ENCODE results near the gene RBM7. TPM values are rescaled to one million over a fixed set of nuclear protein-coding genes. Genes with fewer than 3 reads are reported as not detected.

The RBM7 gene
- total and polyA plus RNA-seq, 2 donors (not counting 3 experiments of a cell fraction or from before 2014, with no cell fraction given) = 16.4 to 38.4 TPM

GRCh38 chr11:114438303-114438702, 37.8 kb downstream of the RBM7 start:
- Histone ChIP-seq H3K9me1 (replicated peaks; ENCODE audit: control insufficient read depth, extremely low read depth, insufficient read depth, low read length) (no peaks in the 10 kb centered on the region), H3K4me2 (ENCODE audit: insufficient read depth, low read length) (peak overlapping the region; percentile 67), H3K4me1 (ENCODE audit: control insufficient read depth, extremely low read depth, insufficient read depth, low read length) (peaks cover 23% of the 10 kb centered on the region), H3K4me3 (replicated peaks in 1 of 3; ENCODE audit: insufficient read depth in 1 of 3, low read depth in 1 of 3, low read length in 3 of 3) (no peak overlapping the region), H2AFZ (ENCODE audit: low read depth, low read length) (no peak overlapping the region), H3K79me2 (ENCODE audit: control insufficient read depth, insufficient read depth, low read length) (peaks cover 35% of the 10 kb centered on the region), H3K36me3 (ENCODE audit: control insufficient read depth in 2 of 2, extremely low read depth in 1 of 2, insufficient read depth in 2 of 2, low read length in 2 of 2) (no peaks in the 10 kb centered on the region), H4K20me1 (replicated peaks; ENCODE audit: control insufficient read depth, extremely low read depth, insufficient read depth, low read length) (no peaks in the 10 kb centered on the region), H3K27ac (ENCODE audit: insufficient read depth, low read depth, low read length) (no peak overlapping the region), H3K27me3 (ENCODE audit: control insufficient read depth in 2 of 2, insufficient read depth in 2 of 2, low read length in 2 of 2) (no peaks in the 10 kb centered on the region), H3K9ac (replicated peaks; ENCODE audit: extremely low read depth, insufficient read depth, low read length) (no peak overlapping the region), H3K9me3 (replicated peaks; ENCODE audit: control insufficient read depth, insufficient read depth, low read length) (no peaks in the 10 kb centered on the region)
- CTCF ChIA-PET = interaction anchor here (1.0 to 1.5 kb wide), 6 partner anchors 8 to 157 kb away, joined by 3 to 11 read pairs (median 4); no protein-coding TSS in a partner anchor
- BruUV-seq (replicated peaks) = no TSS peak
- POLR2A ChIA-PET = no interaction called here
- dilution Hi-C loops (cut with MboI; ENCODE audit: extremely low pct_ligation_motif_present, low sequenced_read_pairs) (no loop called here), intact Hi-C loops (cut with micrococcal nuclease) (loop anchor here (2.0 kb wide), 2 partner anchors 98 to 124 kb away; no protein-coding TSS in a partner anchor)
- DNase-seq (ENCODE audit: low read depth, low spot score) (peak; percentile 38), FAIRE-seq (peak; percentile 67)
- TF ChIP-seq MAX (IDR thresholded peaks at IDR 0.05; ENCODE audit: insufficient read depth, insufficient read length) = no peak
- no peak for TF ChIP-seq POLR2AphosphoS5 (IDR thresholded peaks at IDR 0.05; ENCODE audit: insufficient read depth, low read depth, low read length)
- TF ChIP-seq FOS (IDR thresholded peaks at IDR 0.05; ENCODE audit: borderline replicate concordance, insufficient read depth, low read length) = no peak
- TF ChIP-seq JUN (IDR thresholded peaks at IDR 0.05; ENCODE audit: borderline replicate concordance, insufficient read depth, insufficient read length, low read depth) = no peak
- TF ChIP-seq, protein P1, sequence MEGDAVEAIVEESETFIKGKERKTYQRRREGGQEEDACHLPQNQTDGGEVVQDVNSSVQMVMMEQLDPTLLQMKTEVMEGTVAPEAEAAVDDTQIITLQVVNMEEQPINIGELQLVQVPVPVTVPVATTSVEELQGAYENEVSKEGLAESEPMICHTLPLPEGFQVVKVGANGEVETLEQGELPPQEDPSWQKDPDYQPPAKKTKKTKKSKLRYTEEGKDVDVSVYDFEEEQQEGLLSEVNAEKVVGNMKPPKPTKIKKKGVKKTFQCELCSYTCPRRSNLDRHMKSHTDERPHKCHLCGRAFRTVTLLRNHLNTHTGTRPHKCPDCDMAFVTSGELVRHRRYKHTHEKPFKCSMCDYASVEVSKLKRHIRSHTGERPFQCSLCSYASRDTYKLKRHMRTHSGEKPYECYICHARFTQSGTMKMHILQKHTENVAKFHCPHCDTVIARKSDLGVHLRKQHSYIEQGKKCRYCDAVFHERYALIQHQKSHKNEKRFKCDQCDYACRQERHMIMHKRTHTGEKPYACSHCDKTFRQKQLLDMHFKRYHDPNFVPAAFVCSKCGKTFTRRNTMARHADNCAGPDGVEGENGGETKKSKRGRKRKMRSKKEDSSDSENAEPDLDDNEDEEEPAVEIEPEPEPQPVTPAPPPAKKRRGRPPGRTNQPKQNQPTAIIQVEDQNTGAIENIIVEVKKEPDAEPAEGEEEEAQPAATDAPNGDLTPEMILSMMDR (IDR thresholded peaks at IDR 0.05; ENCODE audit: extremely low read depth in 1 of 2, insufficient read depth in 1 of 2, low read depth in 1 of 2, low read length in 2 of 2) = no peak
- TF ChIP-seq EZH2 (IDR thresholded peaks at IDR 0.05; ENCODE audit: borderline replicate concordance, low read depth, low read length, severe bottlenecking) = no peak
- TF ChIP-seq GATA2 (IDR thresholded peaks at IDR 0.05; ENCODE audit: insufficient read depth, insufficient read length, low read depth, low read length) = no peak
- no peak for TF ChIP-seq POLR2A (IDR thresholded peaks at IDR 0.05; ENCODE audit: low read depth, low read length)
- no peak for TF ChIP-seq MYC (IDR thresholded peaks at IDR 0.05; ENCODE audit: low read depth, low read length)
